B cell (primary cell): ENCODE results near the gene CCSAP.

Source experiments
- EZH2 ChIP-seq: IDR thresholded peaks from 2 replicates; pipeline ENCODE4 v1.6.1; 2012; ENCODE audit warnings: borderline replicate concordance, low read depth, mild to moderate bottlenecking, moderate library complexity, low read length; ENCODE audit not compliant: insufficient read depth, poor library complexity, severe bottlenecking
- TF ChIP-seq, protein P1 (sequence below): fragments of 200-600 bp; IDR thresholded peaks from one replicate; pipeline ENCODE4 v1.8.0; 2022; ENCODE audit warnings: antibody characterized with exemption, mild to moderate bottlenecking

DNA sequence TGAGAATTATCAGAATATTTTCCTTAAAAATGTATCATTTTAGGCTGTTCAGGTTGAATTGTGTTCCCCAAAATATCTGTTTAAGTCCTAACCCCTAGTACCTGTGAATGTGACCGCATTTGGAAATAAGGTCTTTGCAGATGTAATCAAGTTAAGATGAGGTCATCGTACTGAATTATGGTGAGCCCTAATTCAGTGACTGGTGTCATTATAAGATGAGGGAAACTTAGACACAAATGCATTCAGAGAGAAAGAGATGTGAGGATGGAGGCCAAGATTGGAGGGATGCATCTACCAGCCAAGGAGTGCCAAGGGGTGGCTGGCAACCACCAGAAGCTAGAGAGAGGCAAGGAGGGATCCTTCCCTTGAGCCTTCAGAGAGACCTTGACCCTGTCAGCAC lies 67.8 kb downstream of the CCSAP start:
- TF ChIP-seq, protein P1, sequence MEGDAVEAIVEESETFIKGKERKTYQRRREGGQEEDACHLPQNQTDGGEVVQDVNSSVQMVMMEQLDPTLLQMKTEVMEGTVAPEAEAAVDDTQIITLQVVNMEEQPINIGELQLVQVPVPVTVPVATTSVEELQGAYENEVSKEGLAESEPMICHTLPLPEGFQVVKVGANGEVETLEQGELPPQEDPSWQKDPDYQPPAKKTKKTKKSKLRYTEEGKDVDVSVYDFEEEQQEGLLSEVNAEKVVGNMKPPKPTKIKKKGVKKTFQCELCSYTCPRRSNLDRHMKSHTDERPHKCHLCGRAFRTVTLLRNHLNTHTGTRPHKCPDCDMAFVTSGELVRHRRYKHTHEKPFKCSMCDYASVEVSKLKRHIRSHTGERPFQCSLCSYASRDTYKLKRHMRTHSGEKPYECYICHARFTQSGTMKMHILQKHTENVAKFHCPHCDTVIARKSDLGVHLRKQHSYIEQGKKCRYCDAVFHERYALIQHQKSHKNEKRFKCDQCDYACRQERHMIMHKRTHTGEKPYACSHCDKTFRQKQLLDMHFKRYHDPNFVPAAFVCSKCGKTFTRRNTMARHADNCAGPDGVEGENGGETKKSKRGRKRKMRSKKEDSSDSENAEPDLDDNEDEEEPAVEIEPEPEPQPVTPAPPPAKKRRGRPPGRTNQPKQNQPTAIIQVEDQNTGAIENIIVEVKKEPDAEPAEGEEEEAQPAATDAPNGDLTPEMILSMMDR: no peak
- TF ChIP-seq EZH2: no peak
